Activated B cell treated with CpG ODN at 0.5 μM for 24 hours (primary cell): ENCODE data around the gene ZNF12. TPM values are rescaled to one million over a fixed set of nuclear protein-coding genes. Genes with fewer than 3 reads are reported as not detected.

Source experiments
- ATAC-seq: fragments of 200-7000 bp; cut with Tn5 transposase; one replicate; pipeline ENCODE4 v1.10.0; 2021; ENCODE audit warnings: low read depth, mild to moderate bottlenecking, moderate library complexity
- CTCF ChIA-PET: fragments of 350-600 bp; sonication (Branson Sonifier 250); formaldehyde crosslinking; loops from one replicate; lab custom pipeline; 2021; ENCODE audit warnings: antibody characterized with exemption; lab: Charles Lee
- POLR2A ChIA-PET: fragments of 350-600 bp; sonication (Branson Sonifier 250); formaldehyde crosslinking; loops from one replicate; lab custom pipeline; 2021; ENCODE audit warnings: antibody characterized with exemption; lab: Charles Lee
- DNase-seq: peaks from one replicate; pipeline ENCODE4 v3.0.0; 2022
- H3K27ac Mint-ChIP-seq: one replicate; pipeline ENCODE4 v1.8.0; 2020; ENCODE audit warnings: mixed read lengths
- H3K27me3 Mint-ChIP-seq: one replicate; pipeline ENCODE4 v1.8.0; 2021; ENCODE audit warnings: mixed read lengths
- H3K36me3 Mint-ChIP-seq: one replicate; pipeline ENCODE4 v1.8.0; 2021; ENCODE audit warnings: low read depth, mixed read lengths
- H3K4me1 Mint-ChIP-seq: one replicate; pipeline ENCODE4 v1.8.0; 2021; ENCODE audit warnings: mixed read lengths
- H3K4me3 Mint-ChIP-seq: one replicate; pipeline ENCODE4 v1.8.0; 2020; ENCODE audit warnings: mild to moderate bottlenecking, mixed read lengths
- H3K9me3 Mint-ChIP-seq: one replicate; pipeline ENCODE4 v1.8.0; 2020; ENCODE audit warnings: mixed read lengths
- intact Hi-C: fragments of 100-400 bp; cut with micrococcal nuclease; formaldehyde crosslinking; loops from one replicate; pipeline ENCODE4 v1.15.1; 2024
- total RNA-seq: library from RNA; stranded (reverse); gene quantifications from 2 replicates; pipeline ENCODE4 v1.2.3, GENCODE V29; 2022
- TF ChIP-seq, protein P1 (sequence below): fragments of 200-600 bp; IDR thresholded peaks from one replicate; pipeline ENCODE4 v1.8.0; 2022; ENCODE audit warnings: antibody characterized with exemption, mild to moderate bottlenecking

Gene ZNF12
- total RNA-seq, 1 donor from 2014 or later: 35.6 TPM

DNA sequence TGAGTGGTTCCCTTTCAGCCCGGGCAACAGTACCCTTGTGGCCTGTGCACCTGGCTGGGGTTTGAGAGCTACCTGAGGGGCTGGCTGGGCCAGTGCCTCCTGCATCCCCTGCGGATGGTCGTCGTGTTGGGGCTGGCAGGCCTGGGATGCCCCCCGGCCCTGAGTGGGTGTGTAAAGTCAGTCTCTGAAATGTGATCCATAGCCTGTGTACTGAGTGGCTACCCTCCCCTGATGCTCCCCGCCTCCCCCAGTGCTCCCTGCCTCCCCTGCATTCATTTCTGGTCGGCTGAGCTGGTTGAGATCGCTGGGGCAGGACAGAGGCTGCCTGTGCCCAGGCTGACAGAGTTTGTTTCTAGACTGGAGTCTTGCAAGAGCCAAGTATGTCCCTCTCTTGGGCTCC lies 60.3 kb downstream of the ZNF12 start:
- TF ChIP-seq, protein P1, sequence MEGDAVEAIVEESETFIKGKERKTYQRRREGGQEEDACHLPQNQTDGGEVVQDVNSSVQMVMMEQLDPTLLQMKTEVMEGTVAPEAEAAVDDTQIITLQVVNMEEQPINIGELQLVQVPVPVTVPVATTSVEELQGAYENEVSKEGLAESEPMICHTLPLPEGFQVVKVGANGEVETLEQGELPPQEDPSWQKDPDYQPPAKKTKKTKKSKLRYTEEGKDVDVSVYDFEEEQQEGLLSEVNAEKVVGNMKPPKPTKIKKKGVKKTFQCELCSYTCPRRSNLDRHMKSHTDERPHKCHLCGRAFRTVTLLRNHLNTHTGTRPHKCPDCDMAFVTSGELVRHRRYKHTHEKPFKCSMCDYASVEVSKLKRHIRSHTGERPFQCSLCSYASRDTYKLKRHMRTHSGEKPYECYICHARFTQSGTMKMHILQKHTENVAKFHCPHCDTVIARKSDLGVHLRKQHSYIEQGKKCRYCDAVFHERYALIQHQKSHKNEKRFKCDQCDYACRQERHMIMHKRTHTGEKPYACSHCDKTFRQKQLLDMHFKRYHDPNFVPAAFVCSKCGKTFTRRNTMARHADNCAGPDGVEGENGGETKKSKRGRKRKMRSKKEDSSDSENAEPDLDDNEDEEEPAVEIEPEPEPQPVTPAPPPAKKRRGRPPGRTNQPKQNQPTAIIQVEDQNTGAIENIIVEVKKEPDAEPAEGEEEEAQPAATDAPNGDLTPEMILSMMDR: no peak
- intact Hi-C loops: no loop called here
- no peaks in the 10 kb centered on the region for H3K9me3 Mint-ChIP-seq
- H3K4me3 Mint-ChIP-seq: no peak overlapping the region
- POLR2A ChIA-PET: no interaction called here
- DNase-seq (no peak), ATAC-seq (no peak)
- no peak overlapping the region for H3K27ac Mint-ChIP-seq
- H3K27me3 Mint-ChIP-seq: no peaks in the 10 kb centered on the region
- H3K36me3 Mint-ChIP-seq: peaks cover 89% of the 10 kb centered on the region
- no peaks in the 10 kb centered on the region for H3K4me1 Mint-ChIP-seq
- CTCF ChIA-PET: no interaction called here

DNA sequence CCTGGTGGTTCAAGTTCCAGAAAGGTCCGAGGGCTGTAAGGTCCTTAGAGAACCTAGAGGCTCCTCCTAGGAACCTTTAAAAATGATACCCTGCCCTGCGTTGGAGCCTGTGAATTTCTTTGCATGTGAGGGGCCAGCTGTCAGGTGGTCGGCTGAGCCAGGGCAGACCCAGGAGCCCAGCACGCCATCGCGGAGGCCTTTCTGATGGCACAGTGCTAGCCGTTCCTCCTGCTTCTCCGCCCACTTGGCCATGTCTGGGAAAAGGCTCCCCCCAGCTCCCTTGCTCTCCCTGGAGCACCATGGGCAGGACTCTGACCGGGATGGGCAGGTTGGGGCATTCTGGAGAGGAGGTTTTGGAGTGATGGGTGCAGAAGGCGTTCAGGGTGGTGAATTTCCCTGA lies 62.0 kb downstream of the ZNF12 start:
- H3K36me3 Mint-ChIP-seq: peaks cover 83% of the 10 kb centered on the region
- no peaks in the 10 kb centered on the region for H3K27me3 Mint-ChIP-seq
- ATAC-seq (no peak), DNase-seq (no peak)
- ChIA-PET POLR2A (no interaction called here), CTCF (no interaction called here)
- H3K9me3 Mint-ChIP-seq: no peaks in the 10 kb centered on the region
- peaks cover 2% of the 10 kb centered on the region for H3K4me1 Mint-ChIP-seq
- TF ChIP-seq, protein P1: no peak
- intact Hi-C loops: no loop called here
- H3K27ac Mint-ChIP-seq: no peak overlapping the region
- no peak overlapping the region for H3K4me3 Mint-ChIP-seq

DNA sequence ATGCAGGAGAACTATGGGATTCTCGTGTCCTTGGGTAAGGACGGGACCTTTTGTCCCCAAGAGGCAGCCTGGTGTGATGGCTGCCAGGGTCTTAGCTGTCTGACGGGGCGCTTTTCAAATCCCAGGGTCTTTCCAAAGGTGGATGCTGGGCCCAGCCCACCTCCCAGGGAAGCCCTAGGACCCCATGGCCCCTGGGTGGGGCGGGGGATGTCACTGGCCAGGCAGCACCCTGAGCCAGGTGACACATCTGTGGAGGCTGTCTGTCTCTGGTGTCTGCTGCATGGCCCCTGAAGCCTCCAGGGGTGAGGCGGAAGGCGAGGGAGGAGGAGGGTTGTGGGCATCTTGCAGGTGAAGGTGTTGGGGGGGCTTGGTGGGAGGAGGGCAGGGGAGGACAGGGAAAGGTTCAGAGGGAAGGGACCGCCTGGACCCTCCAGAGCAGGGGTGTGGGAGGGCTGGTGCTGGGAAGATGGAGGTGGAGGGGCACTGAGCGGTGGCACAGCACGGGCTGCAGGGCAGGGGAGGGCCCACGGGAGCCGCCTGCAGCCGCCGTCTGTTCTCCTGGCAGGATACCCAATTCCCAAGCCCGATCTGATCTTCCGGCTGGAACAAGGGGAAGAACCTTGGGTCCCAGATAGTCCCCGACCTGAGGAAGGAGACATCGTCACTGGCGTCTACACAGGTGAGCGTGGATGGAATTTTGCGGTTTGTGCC lies 62.7 kb downstream of the ZNF12 start:
- intact Hi-C loops: no loop called here
- TF ChIP-seq, protein P1: no peak
- ChIA-PET POLR2A (no interaction called here), CTCF (no interaction called here)
- H3K27ac Mint-ChIP-seq: no peak overlapping the region
- no peak overlapping the region for H3K4me3 Mint-ChIP-seq
- H3K27me3 Mint-ChIP-seq: no peaks in the 10 kb centered on the region
- peaks cover 5% of the 10 kb centered on the region for H3K4me1 Mint-ChIP-seq
- DNase-seq (no peak), ATAC-seq (no peak)
- H3K9me3 Mint-ChIP-seq: no peaks in the 10 kb centered on the region
- H3K36me3 Mint-ChIP-seq: peaks cover 84% of the 10 kb centered on the region

DNA sequence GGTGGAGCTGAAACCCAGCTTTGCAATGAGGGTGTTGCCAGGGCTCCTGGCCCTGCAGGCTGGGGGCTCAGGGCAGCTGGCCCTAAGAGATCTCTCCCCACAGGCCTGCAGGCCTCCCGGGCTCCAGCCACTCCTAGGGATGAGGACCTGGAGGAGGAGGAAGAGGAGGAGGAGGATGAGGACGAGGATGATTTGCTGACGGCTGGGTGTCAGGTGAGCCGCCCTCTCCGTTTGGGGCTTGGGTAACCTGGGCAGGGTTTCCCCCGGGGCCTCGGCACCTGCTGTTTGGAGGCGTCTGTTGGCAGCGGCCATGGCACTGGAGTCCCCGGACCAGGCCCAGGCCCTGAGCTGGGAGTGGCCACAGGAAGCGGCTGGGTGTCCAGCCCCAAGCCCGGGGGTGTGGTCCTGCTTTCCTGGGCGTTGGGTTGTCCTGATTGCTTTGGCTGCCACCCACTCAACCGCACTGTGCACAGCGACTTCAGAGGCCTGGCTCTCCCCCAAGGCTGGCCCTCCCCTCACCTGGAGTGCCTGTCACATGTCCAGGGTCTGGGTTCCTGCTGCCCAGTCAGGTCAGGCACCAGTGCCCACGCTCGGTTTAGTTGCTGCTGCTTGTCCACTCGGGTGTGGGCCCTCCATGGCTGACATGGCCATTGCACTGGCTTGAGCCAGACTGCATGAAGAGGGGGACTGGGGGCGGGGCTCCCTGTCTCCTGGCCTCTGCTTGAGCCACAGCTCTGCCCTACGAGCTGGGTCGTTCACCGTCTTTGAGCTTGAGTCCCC lies 63.7 kb downstream of the ZNF12 start:
- H3K27me3 Mint-ChIP-seq: no peaks in the 10 kb centered on the region
- no peaks in the 10 kb centered on the region for H3K9me3 Mint-ChIP-seq
- H3K4me1 Mint-ChIP-seq: peaks cover 15% of the 10 kb centered on the region
- ChIA-PET CTCF (no interaction called here), POLR2A (no interaction called here)
- H3K4me3 Mint-ChIP-seq: no peak overlapping the region
- no peak for ATAC-seq
- DNase-seq: no peak
- H3K36me3 Mint-ChIP-seq: peaks cover 75% of the 10 kb centered on the region
- intact Hi-C loops: no loop called here
- H3K27ac Mint-ChIP-seq: no peak overlapping the region
- TF ChIP-seq, protein P1: no peak

DNA sequence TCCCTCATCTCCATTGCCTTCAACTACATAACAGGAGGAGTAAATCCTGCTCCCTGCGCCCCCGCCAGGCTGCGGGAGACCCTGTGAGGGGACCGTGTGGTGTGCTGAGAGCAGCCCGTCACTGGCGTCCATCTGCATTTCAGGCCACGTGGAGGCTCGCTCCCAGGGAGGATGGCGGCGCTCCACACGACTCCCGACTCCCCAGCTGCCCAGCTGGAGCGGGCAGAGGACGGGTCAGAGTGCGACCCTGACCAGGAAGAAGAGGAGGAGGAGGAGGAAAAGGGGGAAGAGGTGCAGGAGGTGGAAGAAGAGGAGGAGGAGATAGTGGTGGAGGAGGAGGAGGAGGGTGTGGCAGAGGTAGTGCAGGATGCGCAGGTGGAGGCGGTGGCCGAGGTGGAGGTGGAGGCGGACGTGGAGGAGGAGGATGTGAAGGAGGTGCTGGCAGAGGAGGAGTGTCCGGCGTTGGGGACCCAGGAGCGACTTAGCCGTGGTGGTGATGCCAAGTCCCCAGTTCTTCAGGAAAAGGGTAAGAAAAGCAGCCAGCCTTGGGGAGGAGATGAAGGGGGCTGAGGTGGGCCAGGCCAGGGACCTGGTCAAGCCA lies 64.4 kb downstream of the ZNF12 start:
- Mint-ChIP-seq H3K4me1 (peaks cover 18% of the 10 kb centered on the region), H3K27ac (no peak overlapping the region), H3K36me3 (peaks cover 68% of the 10 kb centered on the region), H3K4me3 (no peak overlapping the region), H3K9me3 (no peaks in the 10 kb centered on the region), H3K27me3 (no peaks in the 10 kb centered on the region)
- CTCF ChIA-PET: no interaction called here
- ATAC-seq (no peak), DNase-seq (no peak)
- TF ChIP-seq, protein P1: no peak
- intact Hi-C loops: no loop called here
- POLR2A ChIA-PET: no interaction called here
